Central memory CD8-positive, alpha-beta T cell (primary cell): ENCODE results near the gene TMEM87A.

ENCODE experiments used
- ATAC-seq: fragments of 150-1000 bp; cut with Tn5 transposase; replicated peaks from 2 replicates; pipeline ENCODE4 v1.10.0; 2022; ENCODE audit warnings: mild to moderate bottlenecking, moderate FRiP score, moderate number of reproducible peaks; ENCODE audit not compliant: poor library complexity, severe bottlenecking; ENCODE audit errors: extremely low read depth
- DNase-seq, 2 donors: peaks; one replicate each; pipeline ENCODE4 v3.0.0; 2021; ENCODE audit warnings: low spot score in 2 of 2
- H3K27ac Mint-ChIP-seq: one replicate; pipeline ENCODE4 v1.8.0; 2022; ENCODE audit warnings: low read depth, mild to moderate bottlenecking, moderate library complexity, mixed read lengths
- H3K27me3 Mint-ChIP-seq: one replicate; pipeline ENCODE4 v1.8.0; 2022; ENCODE audit warnings: mixed read lengths
- H3K36me3 Mint-ChIP-seq: one replicate; pipeline ENCODE4 v1.8.0; 2022; ENCODE audit warnings: mild to moderate bottlenecking, moderate library complexity, mixed read lengths; ENCODE audit not compliant: insufficient read depth
- H3K4me1 Mint-ChIP-seq: one replicate; pipeline ENCODE4 v1.8.0; 2022; ENCODE audit warnings: mixed read lengths
- H3K4me3 Mint-ChIP-seq: one replicate; pipeline ENCODE4 v1.8.0; 2022; ENCODE audit warnings: mild to moderate bottlenecking, moderate library complexity, mixed read lengths
- H3K9me3 Mint-ChIP-seq: one replicate; pipeline ENCODE4 v1.8.0; 2022; ENCODE audit warnings: mixed read lengths

The TMEM87A gene

DNA sequence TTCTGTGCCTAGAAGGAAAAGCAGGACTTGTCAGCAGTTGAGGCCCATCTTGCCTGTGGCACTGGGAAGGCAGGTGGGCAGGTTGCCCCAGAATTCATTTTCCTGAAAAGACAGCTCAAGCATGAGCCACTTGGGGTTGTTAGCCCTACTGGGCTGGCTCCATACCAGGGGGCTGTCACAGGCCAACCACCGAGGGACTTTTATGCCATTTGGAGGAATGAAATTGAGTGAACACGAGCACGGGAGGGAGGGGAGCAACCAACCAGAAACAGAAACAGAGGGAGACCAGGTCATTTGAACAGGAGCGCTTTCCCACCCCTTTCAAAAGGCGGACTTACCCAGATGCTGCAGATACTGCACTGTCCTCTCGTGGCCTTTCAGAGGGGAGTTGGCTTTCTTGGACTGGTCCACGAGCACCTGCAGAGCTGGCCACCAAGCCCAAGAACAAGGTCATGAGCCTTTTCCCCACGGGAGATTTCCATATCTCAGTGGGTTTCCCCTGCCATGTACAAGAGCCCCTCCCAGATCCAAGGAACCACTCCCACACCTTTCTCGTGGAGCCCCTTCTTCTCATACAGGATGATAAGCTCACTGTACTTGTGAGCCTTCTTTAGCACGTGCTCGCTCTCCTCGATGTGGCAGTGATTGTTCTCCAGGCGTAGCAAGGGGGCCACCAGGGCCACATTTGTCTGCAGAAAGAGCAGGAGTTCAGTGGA is 106.8 kb downstream of the TMEM87A start:
- peaks cover under 1% of the 10 kb centered on the region for H3K4me1 Mint-ChIP-seq
- ATAC-seq, result no peak
- H3K27me3 Mint-ChIP-seq, result no peaks in the 10 kb centered on the region
- no peak overlapping the region for H3K27ac Mint-ChIP-seq
- H3K4me3 Mint-ChIP-seq, result no peak overlapping the region
- no peaks in the 10 kb centered on the region for H3K9me3 Mint-ChIP-seq
- H3K36me3 Mint-ChIP-seq, result peaks cover 60% of the 10 kb centered on the region
- no peak for DNase-seq

DNA sequence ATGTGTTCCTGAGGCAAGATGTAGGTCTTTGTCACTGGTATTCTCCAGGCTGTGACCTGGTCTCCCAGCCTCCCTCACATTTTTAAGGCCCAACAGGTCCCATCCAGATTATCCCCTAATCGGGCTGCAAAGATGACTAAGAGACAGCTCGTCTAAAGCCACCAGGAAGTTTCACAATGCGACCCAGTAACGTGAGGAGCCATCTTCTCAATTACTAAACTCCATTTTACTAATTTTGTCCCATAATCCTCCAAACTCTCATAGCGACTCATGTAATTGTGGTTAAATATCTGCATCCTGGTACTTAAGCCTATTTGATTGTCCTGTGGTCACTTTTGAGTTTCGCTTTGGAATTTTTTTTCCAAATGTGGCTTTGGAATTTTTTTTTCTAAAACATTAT is 108.1 kb downstream of the TMEM87A start:
- Mint-ChIP-seq H3K4me3 (no peak overlapping the region), H3K36me3 (peaks cover 59% of the 10 kb centered on the region), H3K4me1 (no peaks in the 10 kb centered on the region), H3K9me3 (no peaks in the 10 kb centered on the region), H3K27ac (no peak overlapping the region), H3K27me3 (no peaks in the 10 kb centered on the region)
- ATAC-seq, result no peak
- DNase-seq, result no peak

DNA sequence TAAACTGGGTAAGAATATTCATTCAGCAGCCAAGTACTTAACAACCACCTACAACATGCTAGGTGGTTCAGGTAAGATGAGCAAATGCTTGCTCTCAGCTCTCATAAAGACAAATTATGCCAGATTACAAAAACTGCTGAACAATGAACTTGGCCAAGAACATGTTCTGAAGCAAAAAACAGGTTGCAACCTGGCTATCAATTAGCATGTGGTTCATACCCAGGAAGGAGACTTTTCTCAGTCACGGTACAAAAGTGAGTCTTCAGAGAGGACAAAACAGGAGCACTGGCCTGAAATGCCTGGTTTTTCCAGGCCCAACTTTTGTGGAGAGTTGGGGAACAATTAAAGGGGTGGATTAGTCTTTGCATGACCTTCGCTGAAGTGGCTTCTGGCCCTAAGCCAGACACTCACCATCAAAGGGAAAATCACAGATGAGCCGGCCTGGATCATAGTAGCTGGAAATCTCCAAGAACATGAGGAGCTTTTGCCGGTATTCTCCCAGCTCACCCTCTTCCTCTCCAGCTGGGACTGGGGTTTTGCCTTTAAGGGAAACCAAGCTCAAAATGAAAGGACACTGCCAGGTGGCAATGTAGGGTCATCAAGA is 109.2 kb downstream of the TMEM87A start:
- Mint-ChIP-seq H3K4me3 (no peak overlapping the region), H3K4me1 (no peaks in the 10 kb centered on the region), H3K27me3 (no peaks in the 10 kb centered on the region), H3K36me3 (peaks cover 53% of the 10 kb centered on the region), H3K27ac (no peak overlapping the region), H3K9me3 (no peaks in the 10 kb centered on the region)
- no peak for DNase-seq
- ATAC-seq, result no peak

DNA sequence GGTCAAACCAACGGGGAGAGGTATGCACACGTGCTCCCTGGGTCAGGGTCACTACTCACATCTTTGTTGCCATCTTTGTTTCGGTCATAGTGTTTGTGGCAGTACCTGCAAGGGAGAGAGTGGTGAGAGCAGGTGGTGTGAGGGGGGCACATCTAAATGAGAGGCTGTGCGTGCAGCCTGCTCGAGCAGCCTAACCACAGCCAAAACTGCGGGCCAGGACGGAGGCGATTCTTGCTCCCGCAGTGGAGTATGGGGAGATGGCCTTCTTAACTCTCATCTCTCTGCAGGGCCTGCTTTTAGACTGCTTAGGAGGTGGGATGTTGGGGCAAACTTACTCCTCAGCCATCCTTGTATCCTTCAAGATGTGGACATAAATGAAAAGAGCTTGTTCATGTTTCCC is 109.9 kb downstream of the TMEM87A start:
- peaks cover 53% of the 10 kb centered on the region for H3K36me3 Mint-ChIP-seq

More for the DNA sequence above, 109.9 kb downstream of the TMEM87A start:
- no peaks in the 10 kb centered on the region for H3K4me1 Mint-ChIP-seq
- H3K27me3 Mint-ChIP-seq, result no peaks in the 10 kb centered on the region
- H3K9me3 Mint-ChIP-seq, result no peaks in the 10 kb centered on the region
- no peak overlapping the region for H3K27ac Mint-ChIP-seq
- no peak overlapping the region for H3K4me3 Mint-ChIP-seq
- no peak for ATAC-seq
- DNase-seq, result no peak
